Breast epithelium (tissue), 3 donors: Measurements from ENCODE around the gene HRH1.

Experiments
- POLR2A ChIP-seq: fragments of 450-650 bp; IDR thresholded peaks from one replicate; pipeline ENCODE4 v1.6.1; 2016; ENCODE audit warnings: antibody characterized with exemption, mild to moderate bottlenecking, moderate library complexity
- TF ChIP-seq, protein P1 (sequence below), 3 donors: fragments of 450-650 bp; IDR thresholded peaks; one replicate each; pipeline ENCODE4 v1.5.1; 2016 to 2017; ENCODE audit warnings: antibody characterized with exemption in 3 of 3, mild to moderate bottlenecking in 3 of 3, moderate library complexity in 3 of 3

DNA sequence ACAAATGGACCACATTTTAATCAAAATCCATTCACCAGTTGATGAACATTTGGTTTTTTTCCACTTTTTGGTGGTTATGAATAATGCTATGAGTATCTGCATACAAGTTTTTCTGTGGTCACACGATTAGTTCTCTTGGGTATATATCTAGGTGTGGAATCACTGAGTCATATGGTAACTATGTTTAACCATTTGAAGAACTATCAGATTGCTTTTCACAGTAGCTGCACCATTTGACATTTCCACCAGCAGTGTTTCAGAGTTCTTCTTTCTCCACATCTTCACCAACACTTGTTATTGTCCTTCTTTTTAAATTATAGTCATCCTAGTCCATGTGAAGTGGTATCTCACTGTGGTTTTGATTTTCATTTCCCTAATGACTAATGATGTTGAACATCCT is 84.6 kb downstream of the HRH1 start:
- TF ChIP-seq, protein P1, sequence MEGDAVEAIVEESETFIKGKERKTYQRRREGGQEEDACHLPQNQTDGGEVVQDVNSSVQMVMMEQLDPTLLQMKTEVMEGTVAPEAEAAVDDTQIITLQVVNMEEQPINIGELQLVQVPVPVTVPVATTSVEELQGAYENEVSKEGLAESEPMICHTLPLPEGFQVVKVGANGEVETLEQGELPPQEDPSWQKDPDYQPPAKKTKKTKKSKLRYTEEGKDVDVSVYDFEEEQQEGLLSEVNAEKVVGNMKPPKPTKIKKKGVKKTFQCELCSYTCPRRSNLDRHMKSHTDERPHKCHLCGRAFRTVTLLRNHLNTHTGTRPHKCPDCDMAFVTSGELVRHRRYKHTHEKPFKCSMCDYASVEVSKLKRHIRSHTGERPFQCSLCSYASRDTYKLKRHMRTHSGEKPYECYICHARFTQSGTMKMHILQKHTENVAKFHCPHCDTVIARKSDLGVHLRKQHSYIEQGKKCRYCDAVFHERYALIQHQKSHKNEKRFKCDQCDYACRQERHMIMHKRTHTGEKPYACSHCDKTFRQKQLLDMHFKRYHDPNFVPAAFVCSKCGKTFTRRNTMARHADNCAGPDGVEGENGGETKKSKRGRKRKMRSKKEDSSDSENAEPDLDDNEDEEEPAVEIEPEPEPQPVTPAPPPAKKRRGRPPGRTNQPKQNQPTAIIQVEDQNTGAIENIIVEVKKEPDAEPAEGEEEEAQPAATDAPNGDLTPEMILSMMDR (IDR thresholded peaks at IDR 0.05) = no peak
- no peak for TF ChIP-seq POLR2A
